Pancreas (tissue), 10 donors: ENCODE results near the gene AKAP6. TPM values are rescaled to one million over a fixed set of nuclear protein-coding genes. Genes with fewer than 3 reads are reported as not detected.

Source experiments
- ATAC-seq, 4 donors: fragments of 200-7000 bp; cut with Tn5 transposase; one replicate each; pipeline versions ENCODE4 v1.8.0 to v1.9.1; 2020; ENCODE audit warnings: mild to moderate bottlenecking in 4 of 4, moderate library complexity in 4 of 4
- DNase-seq, 6 donors: peaks; one replicate each; pipeline ENCODE4 v3.0.0-alpha.2; 2020
- FAIRE-seq: peaks from 2 replicates; lab custom pipeline; 2012; peaks lifted over from hg19 to GRCh38; lab: Jason Lieb, UNC
- H3K27ac ChIP-seq, 4 donors: fragments of 200-600 bp; sonication (generic); 1 replicate in 3 of 4; 2 replicates in 1 of 4; pipeline versions ENCODE4 v1.5.0 to v1.8.0; 2020
- H3K27me3 ChIP-seq, 4 donors: fragments of 200-600 bp; one replicate each; pipeline ENCODE4 v1.8.0; 2021
- H3K36me3 ChIP-seq, 3 donors: fragments of 200-600 bp; sonication (generic) in 1 of 3; one replicate each; pipeline versions ENCODE4 v1.5.0 to v1.8.0; 2020 to 2021
- H3K4me1 ChIP-seq, 3 donors: fragments of 200-600 bp; one replicate each; pipeline ENCODE4 v1.8.0; 2021
- H3K4me3 ChIP-seq, 4 donors: fragments of 200-600 bp; sonication (generic) in 2 of 4; one replicate each; pipeline versions ENCODE4 v1.5.0 to v1.8.0; 2020 to 2021
- H3K9me3 ChIP-seq, 4 donors: fragments of 200-600 bp; one replicate each; pipeline ENCODE4 v1.8.0; 2021
- CTCF ChIP-seq, 4 donors: fragments of 200-600 bp; sonication (generic) in 3 of 4; IDR thresholded peaks; one replicate each; pipeline versions ENCODE4 v1.5.0 to v1.8.0; 2021; ENCODE audit warnings: antibody characterized with exemption in 4 of 4
- WGBS, 2 donors: extraction: QIAGEN DNeasy Blood & Tissue Kit; methylation state at CpG; one replicate each; pipeline ENCODE4 v1.1.7; 2013; 5-methylcytosine and 5-hydroxymethylcytosine counted together
- intact Hi-C, 3 donors: fragments of 100-400 bp; cut with DNase I; formaldehyde crosslinking; loops; one replicate each; pipeline versions ENCODE4 v1.11.1 to v1.14.2; 2022
- polyA plus RNA-seq, 2 donors: library from polyadenylated mRNA; stranded (reverse); fragments of 200-250 nt; gene quantifications; one replicate each; pipeline ENCODE4 v1.2.3, GENCODE V29; 2013
- total RNA-seq, 6 donors: library from RNA; stranded (reverse); fragmentation: NEBNext Ultra II Directional in 4 of 6; extraction: Animal tissue kit (Norgen Biotek cat#: 25700) in 4 of 6; gene quantifications; one replicate each; pipeline versions ENCODE4 v1.2.1 to v1.2.4, GENCODE V29; 2021 to 2023
- donor health status: healthy with polysubstance abuse.
- donor health status: DM: no; HTN: no; CAD: no; lungs with moderate emphysema.
- donor health status: DM: no; HTN: no; CAD: no.
- donor health status: control.
- donor health status: control.
- donor health status: Bipolar disorder and iron deficiency.
- donor health status: DM: yes; HTN: yes; CAD: no.
- donor health status: DM: no; HTN: no; CAD: no.
- donor health status: DM: no; HTN: no; CAD: no.
- donor health status: DM: yes; HTN: yes; CAD: no.

Gene AKAP6
- total and polyA plus RNA-seq, 8 donors, result 0.34 to 2.2 (median 1.8) TPM

DNA sequence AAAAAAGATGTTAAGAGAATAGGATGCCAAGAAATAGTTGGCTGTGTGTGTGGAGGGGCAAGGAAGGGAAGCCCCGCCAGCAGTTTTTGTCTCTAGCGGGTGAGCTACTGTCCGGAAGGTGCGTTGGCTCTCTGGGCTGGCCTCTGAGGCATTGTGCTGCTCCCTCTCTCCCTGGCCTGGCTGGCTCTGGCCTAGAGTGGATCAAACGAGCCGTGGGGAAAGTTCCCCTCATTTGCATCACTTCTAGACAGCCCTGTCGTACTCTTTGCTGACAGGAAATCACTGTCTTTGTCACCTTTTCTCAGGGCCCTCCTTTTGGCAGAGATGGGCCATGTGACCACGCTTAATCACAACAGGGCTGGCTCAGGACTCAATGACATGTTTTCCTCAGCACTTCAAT, 373.5 kb downstream of the AKAP6 start:
- Histone ChIP-seq H3K4me1 (no peaks in the 10 kb centered on the region), H3K36me3 (no peaks in the 10 kb centered on the region), H3K9me3 (no peaks in the 10 kb centered on the region), H3K4me3 (no peak overlapping the region), H3K27ac (peak overlapping the region in 2 of 4 donors; percentile 16 to 31), H3K27me3 (no peaks in the 10 kb centered on the region)
- DNase-seq (peak in 1 of 6 donors; percentile 14), FAIRE-seq (no peak), ATAC-seq (peak in 3 of 4 donors; percentile 67 to 83 (median 69))
- WGBS, 2 donors, result 53% methylated on average over 8 of the region's 8 CpGs
- no peak for TF ChIP-seq CTCF (IDR thresholded peaks at IDR 0.05)
- intact Hi-C loops, result loop anchor here in 1 of 3 donors (10.0 kb wide), 1 partner anchor 1092 kb away; no protein-coding TSS in a partner anchor

DNA sequence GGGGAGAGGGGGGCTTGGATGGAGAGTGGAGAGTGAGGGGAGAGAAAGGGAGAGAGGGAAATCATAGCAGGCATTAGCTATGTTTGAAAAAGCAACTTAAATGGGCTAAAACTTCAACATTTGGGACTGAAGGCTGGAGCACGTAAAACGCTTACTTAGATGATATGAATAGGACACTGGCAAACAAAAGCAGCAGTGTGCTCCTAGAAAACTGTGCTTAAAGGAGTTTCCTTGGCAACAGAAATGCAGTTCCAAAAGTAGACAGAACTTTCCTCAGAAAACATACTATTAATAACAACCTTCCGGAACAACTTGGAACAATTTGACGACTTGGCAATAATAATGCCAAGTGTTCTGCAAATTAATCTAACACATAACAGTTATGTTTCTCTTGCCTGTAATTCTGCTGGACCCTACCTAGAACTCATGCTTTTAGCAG, 374.1 kb downstream of the AKAP6 start:
- no peaks in the 10 kb centered on the region for H3K36me3 ChIP-seq
- DNase-seq, result no peak
- H3K27ac ChIP-seq, result peak overlapping the region in 2 of 4 donors; percentile 16 to 31
- H3K4me1 ChIP-seq, result no peaks in the 10 kb centered on the region
- 40 to 44% methylated on average over 4 of the region's 4 CpGs for WGBS, 2 donors
- intact Hi-C loops, result loop anchor here in 1 of 3 donors (10.0 kb wide), 1 partner anchor 1092 kb away; no protein-coding TSS in a partner anchor
- TF ChIP-seq CTCF (IDR thresholded peaks at IDR 0.05), result no peak
- no peaks in the 10 kb centered on the region for H3K9me3 ChIP-seq
- peak in 3 of 4 donors; percentile 58 to 64 (median 63) for ATAC-seq
- H3K27me3 ChIP-seq, result no peaks in the 10 kb centered on the region
- FAIRE-seq, result no peak
- no peak overlapping the region for H3K4me3 ChIP-seq

DNA sequence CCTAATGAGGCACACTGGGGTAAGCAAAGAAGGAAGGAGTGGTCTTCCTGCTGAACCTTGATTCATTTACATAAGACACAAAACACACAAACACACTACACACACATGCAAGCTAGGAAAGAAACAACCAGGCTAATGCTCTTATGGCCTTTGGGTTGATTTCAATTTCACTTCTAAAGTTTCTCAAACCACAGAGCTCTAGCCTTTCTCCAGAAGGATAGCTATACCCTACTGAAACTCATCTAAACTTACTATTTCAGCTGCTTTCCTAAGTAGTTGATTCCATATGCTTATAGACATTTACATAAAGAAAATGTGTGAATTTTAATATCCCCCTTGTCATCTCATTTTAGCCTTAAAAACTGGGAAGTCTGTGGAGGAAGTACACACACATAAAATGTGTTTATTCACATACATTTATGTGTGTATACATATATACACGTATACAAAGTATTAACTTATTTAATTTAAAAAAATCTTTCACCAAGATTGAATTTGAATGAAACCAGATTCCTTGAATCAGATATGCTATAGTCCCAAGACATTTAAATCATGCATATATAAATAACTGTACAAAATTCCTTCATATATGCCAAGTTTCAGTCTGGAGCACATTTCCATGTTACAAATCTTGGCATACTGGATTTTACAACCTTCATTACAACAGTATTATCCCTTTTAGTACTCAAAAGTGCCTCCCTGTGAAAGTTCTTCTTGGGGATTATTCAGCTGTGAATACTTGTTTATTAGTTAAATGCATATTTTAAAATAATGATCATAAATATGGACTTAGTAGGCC, 377.8 kb downstream of the AKAP6 start:
- no peaks in the 10 kb centered on the region for H3K4me1 ChIP-seq
- H3K27me3 ChIP-seq, result no peaks in the 10 kb centered on the region
- H3K36me3 ChIP-seq, result no peaks in the 10 kb centered on the region
- H3K9me3 ChIP-seq, result no peaks in the 10 kb centered on the region
- no peak for TF ChIP-seq CTCF (IDR thresholded peaks at IDR 0.05)
- no peak for ATAC-seq
- no peak overlapping the region for H3K4me3 ChIP-seq
- FAIRE-seq, result no peak
- no peak for DNase-seq
- intact Hi-C loops, result loop anchor here in 1 of 3 donors (10.0 kb wide), 1 partner anchor 1088 kb away; no protein-coding TSS in a partner anchor
- 68 to 73% methylated on average over 1 of the region's 1 CpG for WGBS, 2 donors
- no peak overlapping the region for H3K27ac ChIP-seq

DNA sequence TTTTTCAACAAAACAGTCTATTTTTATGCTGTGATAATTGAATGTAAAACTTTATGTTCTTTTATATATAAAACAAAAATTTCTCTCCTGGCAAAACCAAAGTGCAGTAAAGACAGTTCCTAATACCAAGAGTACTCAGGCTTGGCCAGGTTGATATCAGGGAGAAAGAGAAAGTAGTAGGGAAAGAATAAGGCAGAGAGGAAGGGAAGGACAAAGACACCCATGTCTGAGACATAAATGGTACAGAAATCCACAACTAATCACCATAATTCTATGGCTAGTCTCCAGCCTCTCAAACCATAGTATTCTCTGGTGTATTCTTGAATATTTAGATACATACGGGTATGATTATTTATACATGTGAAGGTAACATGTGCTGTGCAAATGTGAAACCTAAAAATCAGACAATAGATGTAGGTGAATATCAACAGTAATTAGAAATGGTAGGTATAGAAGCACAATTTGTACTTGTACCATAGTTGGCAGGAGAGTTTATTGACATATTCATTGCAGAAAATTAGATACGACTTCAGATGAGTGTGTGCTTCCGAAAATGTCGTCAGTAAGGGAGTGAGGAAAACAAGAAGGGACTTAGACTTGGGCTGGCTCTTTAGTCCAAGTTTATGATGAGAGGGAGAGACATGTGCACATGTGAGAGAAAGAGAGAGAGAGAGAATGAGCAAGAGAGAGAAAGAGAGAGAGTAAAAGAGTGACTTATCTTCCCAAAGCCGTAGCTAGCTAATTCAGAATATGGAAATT, 378.8 kb downstream of the AKAP6 start:
- no peak for TF ChIP-seq CTCF (IDR thresholded peaks at IDR 0.05)
- no peaks in the 10 kb centered on the region for H3K27me3 ChIP-seq
- no peaks in the 10 kb centered on the region for H3K4me1 ChIP-seq
- DNase-seq (no peak), ATAC-seq (no peak), FAIRE-seq (no peak)
- WGBS, 2 donors, result 70 to 73% methylated on average over 5 of the region's 5 CpGs
- H3K27ac ChIP-seq, result no peak overlapping the region
- H3K9me3 ChIP-seq, result no peaks in the 10 kb centered on the region
- no peaks in the 10 kb centered on the region for H3K36me3 ChIP-seq
- intact Hi-C loops, result loop anchor here in 1 of 3 donors (10.0 kb wide), 1 partner anchor 1087 kb away; no protein-coding TSS in a partner anchor
- H3K4me3 ChIP-seq, result no peak overlapping the region
